GM23248 (cell line): ENCODE measurements around the gene PGS1.

ENCODE experiments used
- EZH2 ChIP-seq: fragments of 200-600 bp; sonication (generic); IDR thresholded peaks from 2 replicates; pipeline ENCODE4 v1.6.1; 2018; ENCODE audit warnings: antibody characterized with exemption, mild to moderate bottlenecking; ENCODE audit not compliant: insufficient read depth, poor library complexity, severe bottlenecking
- EZH2phosphoT487 ChIP-seq: fragments of 200-600 bp; sonication (generic); IDR thresholded peaks from 2 replicates; pipeline ENCODE4 v1.6.1; 2018; ENCODE audit warnings: antibody characterized with exemption, moderate library complexity, mild to moderate bottlenecking, low read depth; ENCODE audit not compliant: insufficient read depth

- no peak for TF ChIP-seq EZH2
- TF ChIP-seq EZH2phosphoT487, result no peak
These were observed 26.9 kb upstream of the PGS1 start for GRCh38 chr17:78351449-78352006.
